HepG2 (cell line): ENCODE data around the gene SLC23A2. TPM values are rescaled to one million over a fixed set of nuclear protein-coding genes. Genes with fewer than 3 reads are reported as not detected.
A peak's percentile ranks its signal among the peaks of the same experiment; 100 is the strongest.

Source experiments
- CCAR2 ChIP-seq: fragments of 200-400 bp; formaldehyde crosslinking; optimal IDR thresholded peaks from 2 replicates; pipeline ENCODE3; 2018; ENCODE audit warnings: low read depth, mild to moderate bottlenecking, low read length, moderate library complexity
- CTCF ChIP-seq: sonication (generic); formaldehyde crosslinking; IDR thresholded peaks from 2 replicates; pipeline ENCODE4 v1.5.0; 2020; ENCODE audit warnings: mild to moderate bottlenecking, missing genetic modification reagents, moderate library complexity
- FOXK1 ChIP-seq: sonication (generic); formaldehyde crosslinking; IDR thresholded peaks from 2 replicates; pipeline ENCODE4 v1.4.0; 2020; ENCODE audit warnings: low read depth, missing genetic modification reagents, borderline replicate concordance
- HIVEP1 ChIP-seq: sonication (generic); formaldehyde crosslinking; IDR thresholded peaks from 2 replicates; pipeline ENCODE4 v1.4.0; 2020; ENCODE audit warnings: mild to moderate bottlenecking, missing genetic modification reagents
- HMG20B ChIP-seq: conservative IDR thresholded peaks from 2 replicates; pipeline ENCODE4 v1.6.1; 2016; ENCODE audit warnings: missing genetic modification reagents, missing compliant biosample characterization
- HNRNPL ChIP-seq: fragments of 200-400 bp; formaldehyde crosslinking; IDR thresholded peaks from 2 replicates; pipeline ENCODE4 v1.6.1; 2017; ENCODE audit warnings: mild to moderate bottlenecking, low read depth, low read length
- KLF6 ChIP-seq: IDR thresholded peaks from 2 replicates; pipeline ENCODE4 v1.8.0; 2016; ENCODE audit warnings: missing biosample characterization, missing genetic modification reagents
- MED13 ChIP-seq: sonication (generic); formaldehyde crosslinking; IDR thresholded peaks from 2 replicates; pipeline ENCODE4 v1.5.0; 2020; ENCODE audit warnings: missing genetic modification reagents
- NFE2L2 ChIP-seq: fragments of 150-350 bp; IDR thresholded peaks from 2 replicates; pipeline ENCODE4 v1.6.1; 2014; ENCODE audit warnings: low read length
- PITX1 ChIP-seq: sonication (generic); formaldehyde crosslinking; IDR thresholded peaks from 2 replicates; pipeline ENCODE4 v1.5.1; 2020; ENCODE audit warnings: mild to moderate bottlenecking, missing genetic modification reagents
- SIN3A ChIP-seq: IDR thresholded peaks from 2 replicates; pipeline ENCODE4 v1.6.1; 2011; ENCODE audit warnings: low read depth, mild to moderate bottlenecking, control low read depth, low read length, borderline replicate concordance
- SP2 ChIP-seq: sonication (generic); formaldehyde crosslinking; IDR thresholded peaks from 2 replicates; pipeline ENCODE4 v1.5.1; 2020; ENCODE audit warnings: mild to moderate bottlenecking, missing genetic modification reagents
- TEF ChIP-seq: sonication (generic); formaldehyde crosslinking; IDR thresholded peaks from 2 replicates; pipeline ENCODE4 v1.5.0; 2020; ENCODE audit warnings: missing genetic modification reagents
- ZNF143 ChIP-seq: sonication (generic); formaldehyde crosslinking; IDR thresholded peaks from 2 replicates; pipeline ENCODE4 v1.4.0; 2020; ENCODE audit warnings: missing genetic modification reagents
- ZNF263 ChIP-seq: sonication (generic); formaldehyde crosslinking; IDR thresholded peaks from 2 replicates; pipeline ENCODE4 v1.4.0; 2020; ENCODE audit warnings: missing genetic modification reagents
- ZNF30 ChIP-seq: sonication (generic); formaldehyde crosslinking; IDR thresholded peaks from 2 replicates; pipeline ENCODE4 v1.5.0; 2020; ENCODE audit warnings: mild to moderate bottlenecking, missing genetic modification reagents
- ZNF430 ChIP-seq: sonication (generic); formaldehyde crosslinking; IDR thresholded peaks from 2 replicates; pipeline ENCODE4 v1.9.0; 2021; ENCODE audit warnings: mild to moderate bottlenecking, missing genetic modification reagents
- ZNF543 ChIP-seq: sonication (generic); formaldehyde crosslinking; IDR thresholded peaks from 2 replicates; pipeline ENCODE4 v1.4.0; 2020; ENCODE audit warnings: mild to moderate bottlenecking, missing genetic modification reagents
- ZNF749 ChIP-seq: sonication (generic); formaldehyde crosslinking; IDR thresholded peaks from 2 replicates; pipeline ENCODE4 v1.8.0; 2022; ENCODE audit warnings: mild to moderate bottlenecking, missing genetic modification reagents, moderate library complexity, borderline replicate concordance
- ZNF792 ChIP-seq: IDR thresholded peaks from 2 replicates; pipeline ENCODE4 v1.6.1; 2016
- ZNF800 ChIP-seq: sonication (generic); formaldehyde crosslinking; IDR thresholded peaks from 2 replicates; pipeline ENCODE4 v1.4.0; 2020; ENCODE audit warnings: missing genetic modification reagents
- ZNF816 ChIP-seq: sonication (generic); formaldehyde crosslinking; IDR thresholded peaks from 2 replicates; pipeline ENCODE4 v1.8.0; 2022; ENCODE audit warnings: missing genetic modification reagents, mild to moderate bottlenecking, borderline replicate concordance
- ZUFSP ChIP-seq: sonication (generic); formaldehyde crosslinking; IDR thresholded peaks from 2 replicates; pipeline ENCODE4 v1.9.0; 2021; ENCODE audit warnings: missing genetic modification reagents, mild to moderate bottlenecking, borderline replicate concordance
- polyA plus RNA-seq, 8 experiments: library from polyadenylated mRNA; depleted of rRNA in 3 of 8; stranded (reverse) in 7 of 8; unstranded in 1 of 8; fragments of >200 nt; fragmentation: Illumina TruSeq in 4 of 8; extraction: Trizol in 4 of 8; gene quantifications; 2 replicates each; pipeline versions ENCODE4 v1.2.1 to v1.2.3, GENCODE V29; 2011 to 2016; ENCODE audit warnings: low read depth in 4 of 8, missing spikeins in 1 of 8, mixed read lengths in 1 of 8; ENCODE audit not compliant: insufficient read depth in 1 of 8
- total RNA-seq, 5 experiments: library from RNA; depleted of rRNA; stranded (reverse); fragments of >200 nt; fragmentation: Illumina TruSeq; extraction: Trizol; gene quantifications; 2 replicates each; pipeline ENCODE4 v1.2.3, GENCODE V29; 2016; ENCODE audit warnings: low read depth in 1 of 5
- TF ChIP-seq, protein P1 (sequence below): sonication (generic); formaldehyde crosslinking; IDR thresholded peaks from 2 replicates; pipeline ENCODE4 v1.9.0; 2022; ENCODE audit warnings: missing genetic modification reagents, mild to moderate bottlenecking, borderline replicate concordance

SLC23A2 gene
- total and polyA plus RNA-seq, 2 of the 13 experiments (the other 11 are each of a cell fraction or from before 2014, with no cell fraction given): 42.2 to 51.2 TPM

- no peak for TF ChIP-seq CTCF (CRISPR knock-in tag)
- TF ChIP-seq ZNF816 (CRISPR knock-in tag): no peak
- TF ChIP-seq HNRNPL: no peak
- TF ChIP-seq TEF (CRISPR knock-in tag): no peak
- TF ChIP-seq ZNF800: no peak
- TF ChIP-seq SP2: no peak
- peak; percentile 84 for TF ChIP-seq ZNF263 (CRISPR knock-in tag)
- TF ChIP-seq, protein P1, sequence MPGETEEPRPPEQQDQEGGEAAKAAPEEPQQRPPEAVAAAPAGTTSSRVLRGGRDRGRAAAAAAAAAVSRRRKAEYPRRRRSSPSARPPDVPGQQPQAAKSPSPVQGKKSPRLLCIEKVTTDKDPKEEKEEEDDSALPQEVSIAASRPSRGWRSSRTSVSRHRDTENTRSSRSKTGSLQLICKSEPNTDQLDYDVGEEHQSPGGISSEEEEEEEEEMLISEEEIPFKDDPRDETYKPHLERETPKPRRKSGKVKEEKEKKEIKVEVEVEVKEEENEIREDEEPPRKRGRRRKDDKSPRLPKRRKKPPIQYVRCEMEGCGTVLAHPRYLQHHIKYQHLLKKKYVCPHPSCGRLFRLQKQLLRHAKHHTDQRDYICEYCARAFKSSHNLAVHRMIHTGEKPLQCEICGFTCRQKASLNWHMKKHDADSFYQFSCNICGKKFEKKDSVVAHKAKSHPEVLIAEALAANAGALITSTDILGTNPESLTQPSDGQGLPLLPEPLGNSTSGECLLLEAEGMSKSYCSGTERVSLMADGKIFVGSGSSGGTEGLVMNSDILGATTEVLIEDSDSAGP (CRISPR knock-in tag): no peak
- 0 out of 2 replicates have a peak, but pooled peaks have one; percentile 18 for TF ChIP-seq PITX1 (CRISPR knock-in tag)
- no peak for TF ChIP-seq CCAR2
- TF ChIP-seq SIN3A: no peak
- TF ChIP-seq MED13: no peak
- TF ChIP-seq ZNF792: 0 out of 2 replicates have a peak, but pooled peaks have one; percentile 32
- no peak for TF ChIP-seq ZNF143 (CRISPR knock-in tag)
- no peak for TF ChIP-seq ZNF430 (CRISPR knock-in tag)
- no peak for TF ChIP-seq ZUFSP (CRISPR knock-in tag)
- TF ChIP-seq ZNF30 (CRISPR knock-in tag): no peak
- TF ChIP-seq FOXK1 (CRISPR knock-in tag): peak; percentile 18; the same call in 1 of the 2 replicates
- no peak for TF ChIP-seq ZNF749 (CRISPR knock-in tag)
- TF ChIP-seq HMG20B (CRISPR knock-in tag): no peak
- TF ChIP-seq NFE2L2: no peak
- TF ChIP-seq KLF6 (CRISPR knock-in tag): peak; percentile 61; the same call in 1 of the 2 replicates
- no peak for TF ChIP-seq HIVEP1
- no peak for TF ChIP-seq ZNF543 (CRISPR knock-in tag)
Observed at GRCh38 chr20:5024982-5025381, 23.7 kb upstream of the SLC23A2 start (continued).
